Astrocyte (in vitro differentiated cells and primary cell): Measurements from ENCODE around the gene PIK3CD.

Source experiments
- CTCF ChIP-seq: IDR thresholded peaks from 2 replicates; pipeline ENCODE4 v1.5.1; 2011; ENCODE audit warnings: low read depth, mild to moderate bottlenecking, inconsistent platforms, low read length, moderate library complexity; ENCODE audit not compliant: insufficient read depth
- EZH2 ChIP-seq: IDR thresholded peaks from 2 replicates; pipeline ENCODE4 v1.6.1; 2012; ENCODE audit warnings: mild to moderate bottlenecking, low read length, inconsistent platforms; ENCODE audit not compliant: insufficient read depth

GRCh38 chr1:9631613-9632012, 19.9 kb upstream of the PIK3CD start:
- TF ChIP-seq CTCF (no peak), EZH2 (no peak)
